Measurements from ENCODE around the gene HOXB7.

HOXB7 gene

GRCh38 chr17:48579760-48580554 is 30.9 kb downstream of the HOXB7 start:
- DNase-seq (ENCODE audit: low spot score), result no peak

DNA sequence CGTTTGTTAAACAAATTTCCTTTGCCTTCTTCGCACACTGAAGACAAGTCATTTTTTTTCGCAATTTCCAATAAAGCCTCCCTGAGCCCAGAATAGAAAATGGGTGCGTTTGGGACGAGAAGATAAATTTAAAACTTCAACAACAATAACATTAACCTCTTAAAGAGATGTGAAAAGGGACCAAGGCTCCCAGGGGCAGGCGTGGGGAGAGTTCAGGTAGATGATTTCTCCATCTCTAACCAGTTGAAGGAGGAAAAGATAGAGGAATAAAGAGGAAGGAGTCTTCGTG is 31.4 kb downstream of the HOXB7 start:
- DNase-seq (ENCODE audit: low spot score), result no peak

DNA sequence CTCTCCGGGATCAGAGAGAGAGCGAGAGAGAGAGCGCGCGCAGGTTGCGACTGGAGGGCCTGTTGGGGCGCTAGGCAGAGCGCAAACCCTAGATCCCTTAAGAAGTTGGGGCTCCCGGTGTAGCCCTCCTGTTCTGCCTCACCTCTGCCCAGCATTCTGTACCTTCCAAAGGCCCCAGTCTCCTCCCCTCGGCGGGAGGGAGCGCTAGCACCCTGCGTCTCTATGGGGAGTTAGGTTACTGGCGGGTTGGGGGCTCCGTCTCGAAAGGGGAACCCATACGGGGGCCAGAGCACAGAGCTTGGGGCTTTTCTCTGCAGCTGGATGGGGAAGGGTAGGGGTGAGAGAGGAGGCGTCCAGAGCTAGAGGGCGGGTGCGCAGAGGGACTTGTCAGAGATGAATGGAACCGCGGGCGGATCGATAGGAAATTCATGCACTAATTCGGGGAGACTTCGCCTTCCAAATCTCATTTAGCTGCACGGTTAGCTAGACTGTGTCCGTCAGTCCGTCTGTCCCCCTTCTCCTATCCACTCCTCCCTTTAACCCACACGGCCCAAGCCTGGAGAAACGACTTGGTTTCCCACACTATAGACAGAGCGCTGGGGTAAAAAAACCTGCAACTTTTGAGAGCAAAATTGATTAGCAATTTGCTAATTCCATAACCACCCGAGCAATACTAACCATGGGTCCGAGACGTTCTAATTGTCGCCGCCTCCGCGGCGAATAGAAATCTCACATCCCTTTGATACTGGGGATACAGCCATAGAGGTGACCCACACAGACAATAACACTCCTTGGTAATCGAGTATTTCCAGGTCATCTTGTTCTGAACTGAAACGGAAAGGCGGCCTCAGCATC is 32.0 kb downstream of the HOXB7 start:
- no peak for DNase-seq (ENCODE audit: low spot score)

DNA sequence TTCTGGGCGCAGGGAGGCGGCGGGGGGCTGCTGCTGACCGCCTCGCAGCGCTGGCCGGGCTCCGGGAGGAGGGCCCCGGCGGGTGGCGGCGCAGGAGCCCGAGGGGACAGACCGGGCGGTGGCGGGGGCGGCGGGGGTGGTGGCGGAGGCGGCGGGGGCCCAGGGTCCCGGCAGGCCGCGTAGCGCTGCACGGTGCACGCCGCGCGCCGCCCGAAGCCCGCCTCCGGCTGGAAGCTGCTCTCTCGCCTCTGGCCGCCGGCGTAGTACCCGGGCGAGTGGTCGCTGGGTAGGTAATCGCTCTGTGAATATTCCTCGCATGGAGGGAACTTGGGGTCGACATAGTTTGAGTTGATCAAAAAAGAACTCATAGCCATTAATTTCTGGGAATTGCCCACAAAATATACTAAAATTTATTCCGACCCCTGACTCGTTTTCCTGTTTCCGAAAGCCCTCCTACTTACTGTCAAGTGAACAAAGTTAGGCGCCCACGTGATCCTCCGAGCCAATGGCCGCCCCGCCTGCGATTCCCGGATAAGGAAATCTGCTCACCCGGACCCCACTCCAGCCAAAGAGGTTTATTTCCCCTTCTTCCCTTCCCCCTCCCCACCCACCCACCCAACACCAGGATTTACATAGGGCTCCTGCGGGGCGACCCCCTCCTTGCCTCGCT is 32.7 kb downstream of the HOXB7 start, which contains the start of gene HOXB4:
TSS of gene HOXB4 (minus strand) at position 405 of the 670 bp plus-strand sequence. CDS start at position 374, 31 bp downstream.
- no peak for DNase-seq (ENCODE audit: low spot score)

GRCh38 chr17:48577330-48577945 is 33.4 kb downstream of the HOXB7 start:
- no peak for DNase-seq (ENCODE audit: low spot score)

DNA sequence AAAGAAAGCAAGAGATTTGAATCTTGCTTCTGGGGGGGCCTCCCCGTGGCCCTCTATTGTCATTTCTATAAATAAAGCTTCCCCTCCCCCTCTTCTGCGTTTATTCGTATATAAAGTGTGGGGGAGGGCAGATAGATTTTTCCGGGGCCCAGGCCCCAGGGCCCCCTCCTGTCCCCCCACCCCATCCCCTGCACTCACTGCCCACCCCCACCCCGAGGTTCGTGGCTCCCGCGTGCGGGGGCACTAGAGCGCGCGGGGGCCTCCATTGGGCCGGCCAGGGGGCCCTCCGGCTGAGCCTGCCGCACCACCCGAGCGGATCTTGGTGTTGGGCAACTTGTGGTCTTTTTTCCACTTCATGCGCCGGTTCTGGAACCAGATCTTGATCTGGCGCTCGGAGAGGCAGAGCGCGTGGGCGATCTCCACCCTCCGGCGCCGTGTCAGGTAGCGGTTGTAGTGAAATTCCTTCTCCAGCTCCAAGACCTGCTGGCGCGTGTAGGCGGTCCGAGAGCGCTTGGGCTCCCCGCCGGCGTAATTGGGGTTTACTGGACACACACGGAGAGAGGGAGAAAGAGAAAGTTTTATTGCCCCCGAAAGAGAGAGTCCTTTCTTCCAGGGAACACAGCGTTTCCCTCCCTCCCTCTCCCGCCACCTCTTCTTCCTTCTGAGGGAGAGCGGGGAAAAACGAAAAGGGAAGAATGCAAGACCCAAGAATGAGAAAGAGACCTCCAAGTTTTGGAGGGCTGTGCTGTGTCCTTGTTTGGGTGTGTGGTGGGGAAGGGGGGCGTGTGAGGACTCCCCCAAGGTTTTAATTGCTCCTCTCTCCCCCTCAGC is 34.1 kb downstream of the HOXB7 start:
- DNase-seq (ENCODE audit: low spot score), result no peak

- no peak for DNase-seq (ENCODE audit: low spot score)
These were observed 34.9 kb downstream of the HOXB7 start for GRCh38 chr17:48575673-48576478.

GRCh38 chr17:48575066-48575582 is 35.7 kb downstream of the HOXB7 start:
- no peak for DNase-seq (ENCODE audit: low spot score)

GRCh38 chr17:48574505-48575065 is 36.2 kb downstream of the HOXB7 start:
- DNase-seq (ENCODE audit: low spot score), result no peak

GRCh38 chr17:48571826-48572417 is 38.9 kb downstream of the HOXB7 start:
- no peak for DNase-seq (ENCODE audit: low spot score)

DNA sequence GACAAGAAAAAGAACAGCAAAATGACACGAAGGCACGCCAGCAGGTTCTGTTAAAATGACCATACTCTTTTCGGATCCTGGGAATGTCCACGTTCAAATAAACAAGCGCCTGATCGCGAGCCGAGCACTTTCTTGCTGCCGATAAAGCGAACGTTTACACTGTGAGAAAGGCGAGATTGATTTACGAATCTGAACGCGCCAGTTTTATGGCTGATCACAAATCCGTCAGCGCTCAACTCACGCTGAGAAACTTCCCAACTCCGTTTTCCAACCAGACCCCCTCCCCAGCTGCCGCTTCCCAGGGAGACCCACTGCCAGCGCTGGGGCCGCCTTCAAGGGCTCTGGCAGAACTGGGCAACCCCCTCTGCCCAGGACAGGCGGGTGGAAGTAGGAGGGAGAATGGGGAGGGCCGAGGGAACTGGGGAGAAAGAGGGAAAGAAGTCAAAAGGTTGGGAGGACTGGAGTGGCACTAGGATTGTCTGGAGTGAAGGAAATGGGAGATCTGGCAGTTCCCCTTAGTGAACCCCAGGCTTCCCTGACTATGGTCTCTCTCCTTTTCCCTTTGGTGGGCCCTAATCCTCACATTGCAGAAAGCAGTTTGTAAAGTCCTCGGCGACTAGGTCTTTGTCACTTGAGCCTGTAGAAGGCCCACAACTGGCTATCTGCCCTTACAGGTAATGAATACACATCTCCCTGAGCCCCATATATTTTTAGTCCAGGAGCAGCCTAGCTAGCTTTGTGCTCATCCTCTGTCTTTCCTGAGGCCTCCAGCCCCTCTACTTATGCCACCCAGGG is 39.6 kb downstream of the HOXB7 start:
- DNase-seq (ENCODE audit: low spot score), result no peak

DNA sequence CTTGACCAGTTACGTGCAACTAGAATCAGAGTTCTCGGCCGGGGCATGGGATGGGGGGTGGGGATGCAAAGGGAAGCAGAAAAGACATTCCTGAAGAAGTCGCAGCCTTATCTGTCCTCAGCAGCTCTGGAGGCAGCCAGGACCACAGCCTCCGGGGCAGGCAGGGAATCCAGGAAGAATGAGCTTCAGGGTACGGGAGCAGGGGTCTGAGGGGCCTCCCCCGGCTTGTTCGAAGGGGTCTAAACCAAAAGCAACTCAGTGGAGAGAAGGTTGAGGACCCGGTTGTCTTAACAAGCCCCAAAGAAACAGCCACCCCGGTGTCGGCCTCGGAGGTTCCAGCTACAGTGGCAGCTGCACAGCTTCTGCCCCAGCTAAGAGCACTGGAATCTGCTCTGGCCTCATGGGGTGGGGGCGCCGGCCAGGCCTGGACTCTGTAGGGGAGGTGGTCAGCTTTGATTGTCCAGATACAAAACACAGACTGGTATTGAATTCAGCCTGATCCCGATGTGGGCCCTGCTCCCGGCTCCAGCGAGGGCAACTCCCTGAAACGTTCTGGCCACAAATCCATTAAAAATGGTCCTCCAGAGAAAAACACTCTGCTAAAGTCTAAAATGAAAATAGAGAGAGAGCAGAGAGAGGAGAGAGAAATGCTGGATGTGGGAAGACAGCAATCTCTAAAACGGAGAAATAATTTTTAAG is 40.3 kb downstream of the HOXB7 start:
- DNase-seq (ENCODE audit: low spot score), result no peak

DNA sequence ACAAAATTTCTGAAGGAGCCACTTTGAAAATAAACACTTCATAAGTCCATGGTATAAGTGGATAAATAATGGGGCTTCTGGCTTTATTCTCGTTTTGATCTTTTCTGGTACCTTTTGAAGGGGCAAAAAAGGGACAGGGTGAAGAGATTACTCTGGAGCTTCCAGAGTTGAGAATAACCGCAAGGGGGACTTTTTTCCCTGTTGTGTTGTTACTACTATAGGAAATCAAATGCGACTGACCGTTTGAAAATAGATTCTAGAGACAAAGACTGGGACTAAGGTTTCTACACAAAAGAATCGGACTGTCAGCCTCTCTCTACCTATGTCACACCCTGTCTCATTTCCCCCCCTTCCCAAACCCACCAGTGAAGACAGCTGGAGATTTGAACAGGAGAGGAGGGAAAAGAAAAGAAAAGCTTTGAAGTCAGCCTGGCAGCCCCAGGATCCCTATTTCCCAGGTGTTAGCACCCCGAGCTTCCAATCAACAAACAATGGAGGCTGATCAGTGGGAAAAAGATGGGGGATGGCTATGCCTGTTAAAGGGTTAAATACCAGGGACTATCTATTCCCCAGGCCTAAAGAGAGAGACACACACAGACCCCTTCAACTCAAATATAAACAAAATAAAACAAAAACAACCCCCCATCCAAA is 41.0 kb downstream of the HOXB7 start:
- no peak for DNase-seq (ENCODE audit: low spot score)

- no peak for DNase-seq (ENCODE audit: low spot score)
These were observed 41.6 kb downstream of the HOXB7 start for GRCh38 chr17:48569240-48569582.

DNA sequence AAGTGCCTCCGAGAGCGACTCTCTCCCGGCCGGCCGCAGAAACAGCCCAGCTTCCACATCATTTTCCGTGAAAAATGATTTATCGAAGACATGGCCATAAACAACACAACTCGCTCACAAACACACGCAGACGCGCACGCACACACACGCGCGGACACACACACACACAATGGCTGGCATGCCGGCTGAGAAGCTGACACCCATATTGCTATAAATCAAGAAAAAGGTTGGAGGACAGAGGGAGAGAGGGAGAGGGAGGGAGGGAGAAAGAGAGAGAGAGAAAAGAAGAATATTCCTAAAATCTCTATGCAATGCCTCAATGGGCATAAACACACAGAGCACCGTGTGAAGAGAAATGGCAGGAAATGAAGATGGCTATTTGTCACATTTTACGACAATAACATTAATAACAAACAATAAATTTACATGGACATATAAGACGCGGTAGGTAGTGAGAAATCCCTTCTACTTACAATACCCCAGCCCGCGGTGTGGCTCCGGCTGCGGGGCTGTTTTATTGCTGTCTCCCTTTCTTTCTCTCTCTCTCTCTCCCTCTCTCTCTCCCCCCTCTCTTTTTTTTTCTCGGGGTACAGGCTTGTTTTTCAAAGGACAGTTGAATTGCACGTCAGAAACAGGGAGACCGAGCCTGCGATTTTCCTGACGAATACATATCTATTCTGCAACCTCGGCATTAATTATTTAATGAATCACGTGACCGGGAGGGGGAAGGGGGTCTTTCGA is 42.1 kb downstream of the HOXB7 start:
- DNase-seq (ENCODE audit: low spot score), result no peak

DNA sequence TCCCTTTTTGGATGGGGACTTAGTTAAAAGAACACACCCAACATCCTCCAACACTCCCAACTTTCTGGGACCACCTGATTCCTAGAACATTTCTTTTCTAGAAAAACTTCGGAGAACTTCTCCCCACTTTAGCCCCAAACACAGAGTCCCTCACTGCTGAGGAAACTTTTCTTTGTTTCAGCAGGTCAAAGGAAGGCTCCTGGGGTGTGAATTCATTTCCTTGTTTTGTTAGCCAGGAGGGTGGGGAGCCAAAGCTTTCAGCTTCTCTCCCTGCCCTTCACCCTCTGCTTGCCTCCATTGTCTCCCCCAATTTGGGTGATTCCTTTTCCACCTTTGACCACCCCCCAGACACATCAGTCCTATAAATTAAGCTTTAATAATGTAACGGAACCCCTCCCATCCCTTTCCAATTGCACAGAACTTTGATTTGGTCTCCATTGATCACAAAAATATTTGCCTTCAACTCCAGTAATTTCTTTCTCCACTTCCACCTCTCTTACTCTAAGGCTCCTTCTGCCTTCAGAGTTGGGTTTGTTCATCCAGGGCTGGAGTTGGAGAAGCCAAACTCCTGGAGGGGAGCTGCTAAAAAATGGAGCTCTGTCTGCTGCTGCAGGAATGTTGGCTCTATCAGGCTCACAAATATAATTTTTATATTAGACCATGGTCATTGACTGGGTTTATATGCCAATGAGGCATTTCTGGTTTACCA is 43.0 kb downstream of the HOXB7 start:
- DNase-seq (ENCODE audit: low spot score), result no peak
